Astrocyte (in vitro differentiated cells and primary cell): Measurements from ENCODE around the gene DHRS9. TPM values are rescaled to one million over a fixed set of nuclear protein-coding genes. Genes with fewer than 3 reads are reported as not detected.
A peak's percentile ranks its signal among the peaks of the same experiment; 100 is the strongest.

Experiments used
- DNase-seq: peaks from one replicate; pipeline ENCODE4 v3.0.0-alpha.2; 2010; ENCODE audit warnings: low read depth
- FAIRE-seq: peaks from 2 replicates; lab custom pipeline; 2011; peaks lifted over from hg19 to GRCh38; lab: Jason Lieb, UNC
- H2AFZ ChIP-seq: 2 replicates; pipeline ENCODE4 v1.6.0; 2012; ENCODE audit warnings: low read depth, low read length, inconsistent platforms
- H3K27ac ChIP-seq: 2 replicates; pipeline ENCODE4 v1.5.1; 2011; ENCODE audit warnings: low read depth, low read length, inconsistent platforms
- H3K27me3 ChIP-seq: 2 replicates; pipeline ENCODE4 v1.6.0; 2011; ENCODE audit warnings: low read length, inconsistent platforms; ENCODE audit not compliant: insufficient read depth
- H3K36me3 ChIP-seq: 2 replicates; pipeline ENCODE4 v1.5.1; 2011; ENCODE audit warnings: low read length, inconsistent platforms; ENCODE audit not compliant: insufficient read depth
- H3K4me1 ChIP-seq: 2 replicates; pipeline ENCODE4 v1.5.1; 2011; ENCODE audit warnings: low read length, inconsistent platforms; ENCODE audit not compliant: insufficient read depth
- H3K4me2 ChIP-seq: 2 replicates; pipeline ENCODE4 v1.6.0; 2012; ENCODE audit warnings: low read length, inconsistent platforms
- H3K4me3 ChIP-seq: 2 replicates; pipeline ENCODE4 v1.5.1; 2011; ENCODE audit warnings: low read depth, mild to moderate bottlenecking, low read length, inconsistent platforms; ENCODE audit not compliant: insufficient read depth
- H3K79me2 ChIP-seq: 2 replicates; pipeline ENCODE4 v1.6.0; 2012; ENCODE audit warnings: mild to moderate bottlenecking, low read length, inconsistent platforms; ENCODE audit not compliant: insufficient read depth
- H3K9ac ChIP-seq: 2 replicates; pipeline ENCODE4 v1.6.0; 2012; ENCODE audit warnings: mild to moderate bottlenecking, low read length, inconsistent platforms
- H3K9me3 ChIP-seq: 2 replicates; pipeline ENCODE4 v1.5.1; 2012; ENCODE audit warnings: low read depth, mild to moderate bottlenecking, low read length, inconsistent platforms; ENCODE audit not compliant: insufficient read depth
- H4K20me1 ChIP-seq: 2 replicates; pipeline ENCODE4 v1.6.0; 2012; ENCODE audit warnings: low read length, inconsistent platforms; ENCODE audit not compliant: insufficient read depth
- H3K27ac Mint-ChIP-seq: one replicate; pipeline ENCODE4 v1.8.0; 2021; ENCODE audit warnings: mild to moderate bottlenecking, mixed read lengths; ENCODE audit not compliant: unreplicated experiment
- H3K27me3 Mint-ChIP-seq: one replicate; pipeline ENCODE4 v1.8.0; 2021; ENCODE audit warnings: low read depth, mixed read lengths; ENCODE audit not compliant: unreplicated experiment
- H3K36me3 Mint-ChIP-seq: one replicate; pipeline ENCODE4 v1.8.0; 2021; ENCODE audit warnings: low read depth, mixed read lengths; ENCODE audit not compliant: unreplicated experiment
- H3K4me1 Mint-ChIP-seq: one replicate; pipeline ENCODE4 v1.8.0; 2021; ENCODE audit warnings: low read depth, mixed read lengths; ENCODE audit not compliant: unreplicated experiment
- H3K4me3 Mint-ChIP-seq: one replicate; pipeline ENCODE4 v1.8.0; 2021; ENCODE audit warnings: mild to moderate bottlenecking, moderate library complexity, mixed read lengths; ENCODE audit not compliant: unreplicated experiment
- H3K9me3 Mint-ChIP-seq: one replicate; pipeline ENCODE4 v1.8.0; 2021; ENCODE audit warnings: mild to moderate bottlenecking, mixed read lengths; ENCODE audit not compliant: unreplicated experiment
- EZH2 ChIP-seq: IDR thresholded peaks from 2 replicates; pipeline ENCODE4 v1.6.1; 2012; ENCODE audit warnings: mild to moderate bottlenecking, low read length, inconsistent platforms; ENCODE audit not compliant: insufficient read depth
- total RNA-seq: library from RNA; stranded (reverse); gene quantifications from 2 replicates; pipeline ENCODE4 v1.2.1, GENCODE V29; 2021
- TF ChIP-seq, protein P1 (sequence below): IDR thresholded peaks from 2 replicates; pipeline ENCODE4 v1.5.1; 2011; ENCODE audit warnings: low read depth, mild to moderate bottlenecking, inconsistent platforms, low read length, moderate library complexity; ENCODE audit not compliant: insufficient read depth

DHRS9 gene
- total RNA-seq, 1 donor from 2014 or later = not detected

DNA sequence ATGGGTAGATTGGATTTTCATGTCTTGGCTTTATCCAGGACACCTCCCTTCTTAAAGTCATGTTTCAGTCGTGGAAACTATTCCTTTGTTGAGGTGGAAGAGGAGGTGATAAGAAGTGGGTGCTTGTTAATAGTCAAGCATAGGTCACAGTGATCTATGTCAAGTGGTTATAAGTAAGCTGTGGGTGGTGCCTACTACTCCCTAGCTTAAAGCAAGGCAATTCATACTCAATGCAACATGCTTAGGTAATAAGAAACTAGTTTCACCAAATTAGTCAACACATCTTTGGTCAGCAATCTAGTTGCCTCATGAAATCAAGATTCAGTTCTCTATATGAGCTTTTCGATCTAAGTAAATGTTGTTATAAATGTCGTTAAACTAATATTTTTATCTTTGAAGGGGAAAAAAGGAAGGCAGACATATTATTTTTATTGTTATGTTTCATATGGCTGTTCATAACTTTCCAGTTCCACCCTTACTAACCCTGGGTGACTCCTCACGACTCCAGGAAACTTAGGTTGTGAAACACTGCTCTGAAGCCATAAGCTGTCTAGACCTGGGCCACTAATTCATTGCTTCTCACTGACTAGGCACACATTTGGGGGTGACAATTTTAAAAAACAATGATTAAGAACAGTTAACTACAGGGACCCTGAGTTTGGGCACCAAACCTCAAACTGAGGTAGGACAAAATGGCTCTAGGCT, 32.5 kb upstream of the DHRS9 start:
- Mint-ChIP-seq H3K36me3 (no peaks in the 10 kb centered on the region), H3K27me3 (no peaks in the 10 kb centered on the region), H3K27ac (no peak overlapping the region), H3K4me1 (peaks cover 5% of the 10 kb centered on the region), H3K4me3 (no peak overlapping the region), H3K9me3 (no peaks in the 10 kb centered on the region)
- Histone ChIP-seq H3K36me3 (no peaks in the 10 kb centered on the region), H3K27ac (no peak overlapping the region), H3K9ac (no peak overlapping the region), H3K9me3 (no peaks in the 10 kb centered on the region), H2AFZ (no peak overlapping the region), H3K4me2 (no peak overlapping the region), H3K27me3 (no peaks in the 10 kb centered on the region), H3K4me3 (no peak overlapping the region), H3K79me2 (no peaks in the 10 kb centered on the region), H4K20me1 (no peaks in the 10 kb centered on the region), H3K4me1 (no peaks in the 10 kb centered on the region)
- TF ChIP-seq, protein P1, sequence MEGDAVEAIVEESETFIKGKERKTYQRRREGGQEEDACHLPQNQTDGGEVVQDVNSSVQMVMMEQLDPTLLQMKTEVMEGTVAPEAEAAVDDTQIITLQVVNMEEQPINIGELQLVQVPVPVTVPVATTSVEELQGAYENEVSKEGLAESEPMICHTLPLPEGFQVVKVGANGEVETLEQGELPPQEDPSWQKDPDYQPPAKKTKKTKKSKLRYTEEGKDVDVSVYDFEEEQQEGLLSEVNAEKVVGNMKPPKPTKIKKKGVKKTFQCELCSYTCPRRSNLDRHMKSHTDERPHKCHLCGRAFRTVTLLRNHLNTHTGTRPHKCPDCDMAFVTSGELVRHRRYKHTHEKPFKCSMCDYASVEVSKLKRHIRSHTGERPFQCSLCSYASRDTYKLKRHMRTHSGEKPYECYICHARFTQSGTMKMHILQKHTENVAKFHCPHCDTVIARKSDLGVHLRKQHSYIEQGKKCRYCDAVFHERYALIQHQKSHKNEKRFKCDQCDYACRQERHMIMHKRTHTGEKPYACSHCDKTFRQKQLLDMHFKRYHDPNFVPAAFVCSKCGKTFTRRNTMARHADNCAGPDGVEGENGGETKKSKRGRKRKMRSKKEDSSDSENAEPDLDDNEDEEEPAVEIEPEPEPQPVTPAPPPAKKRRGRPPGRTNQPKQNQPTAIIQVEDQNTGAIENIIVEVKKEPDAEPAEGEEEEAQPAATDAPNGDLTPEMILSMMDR = no peak
- FAIRE-seq = no peak
- no peak for DNase-seq

DNA sequence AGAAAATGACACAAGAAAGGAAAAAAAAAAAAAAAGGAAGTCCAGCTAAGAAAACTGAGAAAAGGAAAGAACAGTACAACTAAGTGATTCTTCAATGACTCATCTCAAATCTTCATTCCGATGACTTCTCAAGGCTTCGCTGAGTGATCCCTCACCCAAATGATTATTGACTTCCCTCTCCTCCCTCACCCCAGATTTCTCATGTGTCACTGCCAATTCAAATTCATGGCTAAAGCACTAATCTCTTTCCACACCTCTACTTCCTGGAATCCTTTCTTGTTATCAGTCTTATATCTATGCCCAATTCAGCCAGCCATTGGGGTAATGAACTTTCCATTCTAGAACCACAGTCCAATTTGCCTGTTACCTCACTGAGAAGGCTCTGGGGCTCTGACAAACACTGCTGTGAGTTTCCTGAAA, 31.0 kb upstream of the DHRS9 start:
- Histone ChIP-seq H3K4me1 (no peaks in the 10 kb centered on the region), H2AFZ (no peak overlapping the region), H3K79me2 (no peaks in the 10 kb centered on the region), H3K4me3 (no peak overlapping the region), H3K4me2 (peak overlapping the region; percentile 57), H3K9me3 (no peaks in the 10 kb centered on the region), H4K20me1 (no peaks in the 10 kb centered on the region), H3K9ac (no peak overlapping the region), H3K27me3 (no peaks in the 10 kb centered on the region), H3K36me3 (no peaks in the 10 kb centered on the region), H3K27ac (no peak overlapping the region)
- Mint-ChIP-seq H3K27me3 (no peaks in the 10 kb centered on the region), H3K27ac (no peak overlapping the region), H3K4me1 (peaks cover 5% of the 10 kb centered on the region), H3K4me3 (no peak overlapping the region), H3K36me3 (no peaks in the 10 kb centered on the region), H3K9me3 (peaks cover under 1% of the 10 kb centered on the region)
- FAIRE-seq (no peak), DNase-seq (peak; percentile 69)
- TF ChIP-seq, protein P1 = no peak

DNA sequence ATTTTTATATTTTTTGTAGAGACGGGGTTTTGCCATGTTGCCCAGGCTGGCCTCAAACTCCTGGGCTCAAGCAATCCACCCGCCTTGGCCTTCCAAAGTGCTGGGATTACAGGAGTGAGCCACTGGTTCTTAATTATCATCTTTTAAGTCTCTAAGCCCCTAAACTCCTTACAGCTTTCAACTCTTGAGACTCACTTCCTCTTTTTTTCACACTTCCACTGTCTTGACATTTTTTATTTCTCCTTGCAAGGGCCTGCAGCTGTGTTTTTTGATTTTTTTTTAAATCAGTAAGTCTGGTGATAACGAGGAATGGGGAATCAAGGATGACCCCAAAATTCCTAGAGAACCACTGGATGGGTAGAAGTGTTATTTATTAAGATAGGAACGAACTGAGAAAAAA, 29.7 kb upstream of the DHRS9 start:
- Histone ChIP-seq H4K20me1 (no peaks in the 10 kb centered on the region), H3K36me3 (no peaks in the 10 kb centered on the region), H3K4me1 (no peaks in the 10 kb centered on the region), H3K79me2 (no peaks in the 10 kb centered on the region), H3K9me3 (no peaks in the 10 kb centered on the region), H3K4me3 (no peak overlapping the region), H3K27ac (no peak overlapping the region), H2AFZ (no peak overlapping the region), H3K27me3 (no peaks in the 10 kb centered on the region), H3K4me2 (no peak overlapping the region), H3K9ac (no peak overlapping the region)
- Mint-ChIP-seq H3K9me3 (peaks cover 6% of the 10 kb centered on the region), H3K4me1 (peaks cover 5% of the 10 kb centered on the region), H3K4me3 (no peak overlapping the region), H3K27ac (no peak overlapping the region), H3K27me3 (no peaks in the 10 kb centered on the region), H3K36me3 (no peaks in the 10 kb centered on the region)
- no peak for TF ChIP-seq EZH2
- TF ChIP-seq, protein P1 = no peak
- FAIRE-seq (no peak), DNase-seq (no peak)
